Ascending aorta (tissue), 2 donors: ENCODE data around the gene PRMT9. TPM values are rescaled to one million over a fixed set of nuclear protein-coding genes. Genes with fewer than 3 reads are reported as not detected.
A peak's percentile ranks its signal among the peaks of the same experiment; 100 is the strongest.

Experiments
- DNase-seq, 2 donors: peaks; one replicate each; pipeline ENCODE4 v3.0.0-alpha.2; 2019; ENCODE audit warnings: low spot score in 2 of 2
- H3K27ac ChIP-seq, 2 donors: fragments of 200-600 bp; sonication (generic); one replicate each; pipeline ENCODE4 v1.5.1; 2016 to 2017; ENCODE audit warnings: mild to moderate bottlenecking in 1 of 2
- H3K27me3 ChIP-seq: fragments of 200-600 bp; sonication (generic); one replicate; pipeline ENCODE4 v1.5.1; 2017
- H3K36me3 ChIP-seq, 2 donors: fragments of 200-600 bp; sonication (generic); one replicate each; pipeline ENCODE4 v1.5.1; 2016
- H3K4me1 ChIP-seq, 2 donors: fragments of 200-600 bp; sonication (generic); one replicate each; pipeline ENCODE4 v1.5.1; 2016 to 2017; ENCODE audit warnings: mild to moderate bottlenecking in 1 of 2
- H3K4me3 ChIP-seq, 2 donors: fragments of 200-600 bp; sonication (generic); one replicate each; pipeline ENCODE4 v1.5.1; 2016 to 2017; ENCODE audit warnings: mild to moderate bottlenecking in 1 of 2
- H3K9me3 ChIP-seq, 2 donors: fragments of 200-600 bp; sonication (generic); one replicate each; pipeline ENCODE4 v1.5.1; 2016
- intact Hi-C: fragments of 100-400 bp; cut with DNase I; formaldehyde crosslinking; loops from one replicate; pipeline ENCODE4 v1.15.1; 2023
- total RNA-seq: library from RNA; depleted of rRNA; stranded (reverse); fragments of >200 nt; gene quantifications from one replicate; pipeline ENCODE4 v1.1.0, GENCODE V29; 2016
- TF ChIP-seq, protein P1 (sequence below), 3 experiments: fragments of 200-600 bp in 2 of 3; fragments of 450-650 bp in 1 of 3; sonication (generic) in 2 of 3; IDR thresholded peaks; one replicate each; pipeline ENCODE4 v1.5.1; 2016 to 2019; ENCODE audit warnings: antibody characterized with exemption in 3 of 3, mild to moderate bottlenecking in 1 of 3, moderate library complexity in 1 of 3

PRMT9 gene
- total RNA-seq, 1 donor from 2014 or later = 1.6 TPM

DNA sequence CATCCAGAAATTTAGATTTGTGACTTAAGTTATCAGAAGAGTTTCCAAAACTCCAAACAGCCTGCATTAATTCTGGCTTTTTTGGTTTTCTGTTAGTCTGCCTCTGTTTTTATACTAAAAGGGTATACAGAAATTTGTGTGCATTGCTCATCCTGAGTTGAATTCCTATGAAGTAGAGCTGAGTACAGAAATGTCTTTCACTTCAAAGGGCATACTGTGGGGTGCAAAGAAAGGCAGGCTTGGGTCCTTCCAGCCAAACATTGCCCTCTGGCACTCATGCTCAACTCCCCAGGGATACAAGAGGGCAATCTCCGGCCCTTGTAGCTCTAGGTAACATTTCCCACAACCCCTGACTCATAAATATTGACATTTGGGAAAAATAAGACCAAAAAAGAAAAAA, 94.4 kb downstream of the PRMT9 start:
- TF ChIP-seq, protein P1, sequence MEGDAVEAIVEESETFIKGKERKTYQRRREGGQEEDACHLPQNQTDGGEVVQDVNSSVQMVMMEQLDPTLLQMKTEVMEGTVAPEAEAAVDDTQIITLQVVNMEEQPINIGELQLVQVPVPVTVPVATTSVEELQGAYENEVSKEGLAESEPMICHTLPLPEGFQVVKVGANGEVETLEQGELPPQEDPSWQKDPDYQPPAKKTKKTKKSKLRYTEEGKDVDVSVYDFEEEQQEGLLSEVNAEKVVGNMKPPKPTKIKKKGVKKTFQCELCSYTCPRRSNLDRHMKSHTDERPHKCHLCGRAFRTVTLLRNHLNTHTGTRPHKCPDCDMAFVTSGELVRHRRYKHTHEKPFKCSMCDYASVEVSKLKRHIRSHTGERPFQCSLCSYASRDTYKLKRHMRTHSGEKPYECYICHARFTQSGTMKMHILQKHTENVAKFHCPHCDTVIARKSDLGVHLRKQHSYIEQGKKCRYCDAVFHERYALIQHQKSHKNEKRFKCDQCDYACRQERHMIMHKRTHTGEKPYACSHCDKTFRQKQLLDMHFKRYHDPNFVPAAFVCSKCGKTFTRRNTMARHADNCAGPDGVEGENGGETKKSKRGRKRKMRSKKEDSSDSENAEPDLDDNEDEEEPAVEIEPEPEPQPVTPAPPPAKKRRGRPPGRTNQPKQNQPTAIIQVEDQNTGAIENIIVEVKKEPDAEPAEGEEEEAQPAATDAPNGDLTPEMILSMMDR (IDR thresholded peaks at IDR 0.05) = no peak
- no peaks in the 10 kb centered on the region for H3K36me3 ChIP-seq
- intact Hi-C loops = no loop called here
- H3K27me3 ChIP-seq = no peaks in the 10 kb centered on the region
- no peak overlapping the region for H3K4me3 ChIP-seq
- H3K4me1 ChIP-seq = no peaks in the 10 kb centered on the region
- H3K9me3 ChIP-seq = no peaks in the 10 kb centered on the region
- no peak for DNase-seq
- H3K27ac ChIP-seq = peak overlapping the region in 1 of 2 donors; percentile 41

Other genes starting within 250 kb of the PRMT9 start
- gene EDNRA, start 203.1 kb downstream of the PRMT9 start, total RNA-seq = 31.4 TPM
- 14.2 TPM for gene TMEM184C, start 66.8 kb downstream of the PRMT9 start, total RNA-seq
- 77.3 TPM for gene ARHGAP10, start 47.9 kb upstream of the PRMT9 start, total RNA-seq